ENCODE data around the gene CHD3.

DNA sequence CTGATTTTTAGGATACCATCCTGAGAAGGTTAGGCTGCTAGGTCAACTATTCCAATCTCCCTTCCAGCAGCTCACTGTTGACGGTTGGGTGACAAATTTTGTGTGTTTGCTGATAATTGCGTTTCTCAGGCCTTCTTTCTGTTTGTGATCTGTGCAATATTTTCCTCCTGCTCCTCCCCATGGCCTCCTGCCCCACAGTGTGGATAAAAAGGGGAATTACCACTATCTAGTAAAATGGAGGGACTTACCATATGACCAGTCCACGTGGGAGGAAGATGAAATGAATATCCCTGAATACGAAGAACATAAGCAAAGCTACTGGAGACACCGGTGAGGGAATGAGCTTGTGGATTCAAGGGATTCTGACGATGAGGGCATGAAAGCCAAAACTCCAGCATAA lies 9.2 kb downstream of the CHD3 start:
- TF ChIP-seq, protein P1, sequence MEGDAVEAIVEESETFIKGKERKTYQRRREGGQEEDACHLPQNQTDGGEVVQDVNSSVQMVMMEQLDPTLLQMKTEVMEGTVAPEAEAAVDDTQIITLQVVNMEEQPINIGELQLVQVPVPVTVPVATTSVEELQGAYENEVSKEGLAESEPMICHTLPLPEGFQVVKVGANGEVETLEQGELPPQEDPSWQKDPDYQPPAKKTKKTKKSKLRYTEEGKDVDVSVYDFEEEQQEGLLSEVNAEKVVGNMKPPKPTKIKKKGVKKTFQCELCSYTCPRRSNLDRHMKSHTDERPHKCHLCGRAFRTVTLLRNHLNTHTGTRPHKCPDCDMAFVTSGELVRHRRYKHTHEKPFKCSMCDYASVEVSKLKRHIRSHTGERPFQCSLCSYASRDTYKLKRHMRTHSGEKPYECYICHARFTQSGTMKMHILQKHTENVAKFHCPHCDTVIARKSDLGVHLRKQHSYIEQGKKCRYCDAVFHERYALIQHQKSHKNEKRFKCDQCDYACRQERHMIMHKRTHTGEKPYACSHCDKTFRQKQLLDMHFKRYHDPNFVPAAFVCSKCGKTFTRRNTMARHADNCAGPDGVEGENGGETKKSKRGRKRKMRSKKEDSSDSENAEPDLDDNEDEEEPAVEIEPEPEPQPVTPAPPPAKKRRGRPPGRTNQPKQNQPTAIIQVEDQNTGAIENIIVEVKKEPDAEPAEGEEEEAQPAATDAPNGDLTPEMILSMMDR (conservative IDR thresholded peaks at IDR 0.05 in 1 of 2, IDR thresholded peaks at IDR 0.05 in 1 of 2; ENCODE audit: extremely low read depth in 1 of 2, insufficient read depth in 1 of 2, low read depth in 1 of 2, low read length in 2 of 2): peak; percentile 27 to 51
- TF ChIP-seq EZH2 (IDR thresholded peaks at IDR 0.05; ENCODE audit: borderline replicate concordance, low read length): no peak
